HG02852 (cell line): ENCODE results near the gene TMEM94.
"Not testable (repeated sequence)": the region's sequence is repeated elsewhere in the genome, so short reads cannot be mapped to it uniquely, and the experiment has no call there.

ENCODE experiments used
- ATAC-seq: cut with Tn5 transposase; IDR thresholded peaks from one replicate; pipeline ENCODE4 v1.9.1; 2021; ENCODE audit warnings: mild to moderate bottlenecking, moderate library complexity; ENCODE audit not compliant: unreplicated experiment

TMEM94 gene

DNA sequence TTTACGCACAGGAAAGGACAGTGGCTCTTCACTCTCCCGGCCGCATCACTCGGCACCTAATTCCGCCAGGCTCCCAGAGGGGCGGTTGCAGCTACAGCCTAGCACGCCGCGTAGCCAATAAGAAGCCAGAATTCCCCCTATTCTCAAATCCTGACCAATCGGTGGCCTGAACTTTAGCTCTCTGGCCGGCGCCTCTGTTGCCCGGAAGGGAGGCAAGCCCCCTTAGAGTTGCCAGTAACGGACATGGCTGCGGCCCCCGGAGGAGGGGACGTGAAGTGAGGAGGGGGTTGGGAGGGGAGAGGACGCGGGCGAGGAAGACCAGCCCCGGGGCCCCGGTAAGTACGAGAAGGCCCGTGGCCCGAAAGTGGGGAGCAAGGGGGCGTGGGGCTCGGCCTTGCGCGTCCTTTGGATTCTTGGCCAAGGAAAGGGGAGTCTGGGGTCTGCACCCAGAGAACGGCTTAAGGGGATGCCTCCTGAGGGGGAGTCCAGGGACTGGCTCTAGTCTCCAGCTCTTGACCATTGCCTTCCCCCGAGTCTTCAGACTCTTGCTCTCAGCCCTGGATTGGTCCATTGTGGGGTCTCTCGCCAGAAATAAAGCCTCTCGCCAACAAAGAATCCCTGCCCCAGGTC lies at the start of gene TMEM94:
Gene TMEM94, plus strand, starts transcription at position 219 of the 630 bp plus-strand sequence. CDS start 15,271 bp downstream, outside the sequence.
- peak; percentile 92 for ATAC-seq

DNA sequence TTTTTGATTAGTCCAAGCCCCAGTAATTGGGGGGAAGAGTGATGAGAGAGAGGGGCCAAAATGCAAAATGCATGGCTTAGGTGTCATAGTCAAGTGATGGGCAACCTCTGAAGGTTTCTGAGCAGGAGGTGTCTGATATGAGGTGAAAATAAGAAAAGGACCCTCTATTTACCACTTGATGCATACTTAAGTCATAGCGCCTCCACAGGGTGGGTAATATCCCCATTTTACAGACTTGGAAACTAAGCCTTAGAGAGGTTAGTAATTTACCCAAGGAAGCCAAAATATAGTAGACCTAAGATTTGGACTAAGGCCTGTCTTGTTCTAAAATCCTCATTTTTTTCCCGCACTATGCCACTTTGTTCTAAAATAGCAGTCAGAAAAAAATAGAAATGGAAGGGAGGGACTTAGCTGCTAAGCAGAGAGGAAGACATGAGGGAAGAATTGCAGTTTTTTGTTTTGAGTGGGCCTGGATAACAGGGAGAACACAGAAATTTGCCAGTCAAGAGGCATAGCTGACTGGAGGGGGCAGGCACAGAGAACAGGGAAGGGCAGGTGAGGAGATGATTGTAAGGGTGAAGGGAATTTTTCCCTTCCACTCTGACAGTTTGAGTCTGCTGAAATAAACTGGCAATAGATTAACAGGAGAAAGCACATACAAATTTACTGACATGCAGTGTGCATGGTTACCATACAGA lies 48.6 kb upstream of the TMEM94 start:
- no peak for ATAC-seq

DNA sequence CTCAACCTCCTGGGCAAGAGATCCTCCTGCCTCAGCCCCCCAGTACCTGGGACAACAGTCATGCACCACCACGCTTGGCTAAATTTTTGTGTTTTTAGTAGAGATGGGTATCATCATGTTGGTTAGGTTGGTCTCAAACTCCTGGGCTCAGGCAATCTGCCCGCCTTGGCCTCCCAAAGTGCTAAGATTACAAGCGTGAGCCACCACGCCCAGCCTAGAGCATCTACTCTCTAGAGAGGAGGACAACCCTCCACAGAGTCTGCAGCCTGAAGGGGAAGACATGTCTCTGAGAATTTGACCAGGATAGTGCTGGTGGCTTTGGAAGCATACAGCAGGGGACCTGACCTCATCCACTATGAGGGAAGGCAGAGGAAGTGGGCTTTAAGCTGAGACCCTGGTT lies 46.3 kb upstream of the TMEM94 start:
- no peak for ATAC-seq

DNA sequence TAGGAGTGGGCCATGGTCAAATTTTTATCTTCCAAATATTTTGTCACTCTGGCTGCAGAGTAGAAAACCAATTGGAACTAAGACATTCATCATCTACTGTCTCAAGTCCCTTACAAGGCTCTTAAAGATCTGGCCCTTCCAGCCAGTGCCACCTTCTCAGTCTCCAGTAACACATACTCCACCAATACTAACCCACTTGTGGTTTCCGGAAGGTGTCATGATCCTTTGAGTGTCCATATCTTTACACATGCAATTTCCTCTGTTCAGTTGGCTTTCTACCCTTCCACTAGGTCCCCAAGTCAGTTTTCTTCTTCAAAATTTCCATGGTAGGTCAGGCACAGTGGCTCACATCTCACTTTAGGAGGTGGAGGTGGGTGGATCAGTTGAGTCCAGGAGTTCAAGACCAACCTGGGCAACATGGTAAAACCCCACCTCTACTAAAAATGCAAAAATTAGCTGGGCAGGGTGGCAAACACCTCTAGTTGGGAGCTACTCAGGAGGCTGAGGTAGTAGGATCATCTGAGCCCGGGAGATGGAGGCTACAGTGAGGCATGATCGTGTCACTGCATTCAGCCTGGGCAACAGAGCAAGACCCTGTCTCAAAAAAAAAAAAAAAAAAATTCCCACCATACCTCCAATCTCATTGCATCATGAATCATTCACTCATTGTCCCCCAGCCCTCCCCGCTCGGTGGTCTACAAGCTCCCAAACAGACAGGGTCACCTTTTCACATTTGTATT lies 44.9 kb upstream of the TMEM94 start:
- ATAC-seq, result no peak

DNA sequence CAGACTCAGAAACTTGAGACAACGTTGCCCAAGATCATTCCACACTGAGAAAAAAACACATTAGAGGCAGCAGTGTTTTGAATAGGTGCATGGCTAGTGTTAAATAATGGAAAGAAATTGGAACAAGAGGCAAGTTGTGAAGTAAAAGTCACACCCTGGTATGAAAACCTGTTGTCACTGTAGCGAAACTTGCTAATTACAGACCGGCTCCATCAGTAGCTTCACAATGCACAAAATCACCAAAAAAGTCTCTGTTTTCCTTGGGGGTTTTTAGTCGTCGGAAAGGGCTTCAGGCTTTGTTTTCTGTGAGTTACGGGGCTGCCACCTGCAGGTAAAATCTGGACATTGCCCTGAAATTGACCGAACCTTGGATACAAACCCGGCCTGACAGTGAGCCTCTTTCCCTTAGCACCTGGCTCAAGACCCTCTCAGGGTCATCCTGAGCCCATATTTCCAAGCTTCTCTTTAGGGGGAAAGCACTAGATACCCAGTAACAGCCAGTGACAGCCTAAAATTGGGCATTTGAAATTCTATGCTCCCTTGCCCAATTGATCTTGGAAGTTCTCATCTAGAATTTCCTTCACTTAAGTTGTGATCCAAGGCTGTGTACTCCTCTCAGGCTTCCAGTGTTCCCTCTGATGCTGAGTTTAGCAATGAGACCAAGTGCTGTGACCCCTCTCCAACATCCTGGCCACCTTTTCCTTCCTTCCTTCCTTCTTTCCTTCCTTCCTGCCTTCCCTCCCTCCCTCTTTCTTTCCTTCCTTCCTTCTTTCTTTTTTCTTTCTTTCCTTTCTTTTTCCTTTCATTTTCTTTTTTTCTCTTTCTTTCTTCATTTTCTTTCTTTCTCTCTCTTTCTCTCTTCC lies 43.7 kb upstream of the TMEM94 start:
- no peak for ATAC-seq

DNA sequence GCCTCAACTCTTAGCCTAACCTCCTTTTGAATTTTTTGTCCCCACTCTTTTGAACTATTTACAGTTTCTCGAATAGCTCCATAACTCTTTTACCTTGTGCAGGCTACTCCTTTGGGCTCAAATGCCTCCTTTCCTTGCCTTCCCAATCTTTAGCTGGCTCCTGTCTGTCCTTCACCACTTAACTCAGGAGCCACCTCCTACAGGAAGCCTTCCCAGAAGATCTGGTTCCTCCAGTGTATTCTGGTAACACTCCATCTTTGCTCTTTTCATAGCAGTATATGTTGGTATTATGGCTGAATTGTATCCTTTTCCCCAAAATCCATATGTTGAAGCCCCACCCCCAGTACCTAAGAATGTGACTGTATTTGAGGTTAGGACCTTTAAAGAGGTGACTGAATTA lies 41.9 kb upstream of the TMEM94 start:
- no peak for ATAC-seq

DNA sequence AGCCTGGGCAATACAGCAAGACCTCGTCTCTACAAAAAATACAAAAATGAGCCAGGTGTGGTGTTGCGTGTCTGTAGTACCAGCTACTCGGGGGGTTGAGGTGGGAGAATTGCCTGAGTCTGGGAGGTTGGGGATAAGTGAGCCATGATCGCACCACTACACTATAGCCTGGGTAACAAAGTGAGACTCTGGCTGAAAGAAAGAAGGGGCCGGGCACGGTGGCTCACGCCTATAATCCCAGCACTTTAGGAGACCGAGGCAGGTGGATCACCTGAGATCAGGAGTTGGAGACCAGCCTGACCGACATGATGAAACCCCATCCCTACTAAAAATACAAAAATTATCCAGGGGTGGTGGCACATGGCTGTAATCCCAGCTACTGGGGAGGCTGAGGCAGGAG lies 40.4 kb upstream of the TMEM94 start:
- no peak for ATAC-seq

DNA sequence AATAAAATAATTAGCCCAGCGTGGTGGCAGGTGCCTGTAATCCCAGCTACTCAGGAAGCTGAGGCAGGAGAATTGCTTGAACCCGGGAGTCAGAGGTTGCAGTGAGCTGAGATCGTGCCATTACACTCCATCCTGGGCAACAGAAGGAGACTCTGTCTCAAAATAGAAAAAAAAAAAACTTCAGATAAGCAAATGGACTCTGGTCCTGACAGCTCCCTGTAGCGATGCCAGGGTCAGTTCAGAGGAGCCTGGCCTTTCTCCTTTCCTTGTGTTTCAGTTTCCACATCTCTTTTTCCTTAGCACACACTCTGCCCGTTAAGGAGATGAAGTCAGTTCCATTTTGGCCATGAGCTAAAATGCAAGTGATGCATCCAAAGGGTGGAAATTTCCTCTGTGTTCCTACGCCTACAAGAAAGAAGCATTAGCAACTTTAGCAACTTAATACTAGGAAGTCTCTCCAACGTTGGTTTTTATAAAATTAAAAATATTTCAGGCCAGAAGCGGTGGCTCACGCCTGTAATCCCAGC lies 39.3 kb upstream of the TMEM94 start:
- ATAC-seq, result no peak

DNA sequence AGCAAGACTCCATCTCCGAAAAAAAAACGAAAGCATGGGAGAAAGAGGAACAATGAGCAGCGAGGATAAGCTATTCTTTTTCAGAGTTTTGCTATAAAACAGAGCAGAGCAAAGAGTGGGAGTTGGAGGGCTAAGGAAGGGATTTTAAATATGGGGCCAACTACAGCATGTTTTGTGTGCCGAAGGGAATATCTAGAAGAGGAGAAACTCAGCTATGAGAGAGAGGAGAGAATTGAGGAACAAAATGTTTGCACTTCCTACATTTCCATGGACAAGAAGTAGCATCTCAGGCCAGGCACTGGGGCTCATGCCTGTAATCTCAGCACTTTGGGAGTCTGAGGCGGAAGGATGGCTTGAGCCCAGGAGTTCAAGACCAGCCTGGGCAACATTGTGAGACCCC lies 37.9 kb upstream of the TMEM94 start:
- no peak for ATAC-seq

DNA sequence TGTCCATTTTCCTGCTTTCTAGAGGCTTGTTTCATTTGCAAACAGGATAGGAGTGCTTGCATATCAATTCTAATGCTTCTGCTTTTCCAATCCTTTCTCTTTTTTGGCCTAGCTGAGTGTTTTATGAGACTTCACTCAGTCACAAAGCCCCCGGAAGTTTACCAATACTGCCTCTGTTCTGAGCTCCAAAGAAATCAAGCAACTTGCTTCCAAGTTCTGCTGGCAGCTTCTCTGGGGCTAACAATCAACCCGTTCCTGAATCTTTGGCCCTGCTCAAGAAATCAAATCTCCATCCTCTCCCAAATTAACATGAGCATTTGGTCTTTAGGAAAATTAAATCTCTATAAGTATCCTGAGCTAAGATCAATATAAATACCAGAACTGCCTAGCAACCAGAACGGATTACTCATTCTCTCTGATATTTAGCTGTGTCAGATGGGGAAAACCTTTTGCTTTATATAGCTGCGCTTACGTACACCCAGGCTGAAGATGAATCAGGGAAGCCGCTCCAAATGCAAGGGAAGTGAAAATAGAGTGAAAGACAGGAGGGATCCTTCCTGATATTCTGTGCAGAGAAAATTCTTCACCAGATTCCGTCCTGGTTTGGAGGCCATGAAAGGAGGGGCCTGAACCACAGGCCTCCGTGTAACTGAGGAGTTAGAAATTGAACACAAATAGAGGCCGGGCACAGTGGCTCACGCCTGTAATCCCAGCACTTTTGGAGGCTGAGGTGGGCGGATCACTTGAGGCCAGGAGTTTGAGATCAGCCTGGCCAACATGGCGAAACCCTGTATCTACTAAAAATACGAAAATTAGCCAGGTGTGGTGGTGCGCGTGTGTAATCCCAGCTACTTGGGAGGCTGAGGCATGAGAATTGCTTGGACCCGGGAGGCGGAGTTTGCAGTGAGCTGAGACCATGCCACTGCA lies 27.6 kb upstream of the TMEM94 start:
- ATAC-seq, result no peak

DNA sequence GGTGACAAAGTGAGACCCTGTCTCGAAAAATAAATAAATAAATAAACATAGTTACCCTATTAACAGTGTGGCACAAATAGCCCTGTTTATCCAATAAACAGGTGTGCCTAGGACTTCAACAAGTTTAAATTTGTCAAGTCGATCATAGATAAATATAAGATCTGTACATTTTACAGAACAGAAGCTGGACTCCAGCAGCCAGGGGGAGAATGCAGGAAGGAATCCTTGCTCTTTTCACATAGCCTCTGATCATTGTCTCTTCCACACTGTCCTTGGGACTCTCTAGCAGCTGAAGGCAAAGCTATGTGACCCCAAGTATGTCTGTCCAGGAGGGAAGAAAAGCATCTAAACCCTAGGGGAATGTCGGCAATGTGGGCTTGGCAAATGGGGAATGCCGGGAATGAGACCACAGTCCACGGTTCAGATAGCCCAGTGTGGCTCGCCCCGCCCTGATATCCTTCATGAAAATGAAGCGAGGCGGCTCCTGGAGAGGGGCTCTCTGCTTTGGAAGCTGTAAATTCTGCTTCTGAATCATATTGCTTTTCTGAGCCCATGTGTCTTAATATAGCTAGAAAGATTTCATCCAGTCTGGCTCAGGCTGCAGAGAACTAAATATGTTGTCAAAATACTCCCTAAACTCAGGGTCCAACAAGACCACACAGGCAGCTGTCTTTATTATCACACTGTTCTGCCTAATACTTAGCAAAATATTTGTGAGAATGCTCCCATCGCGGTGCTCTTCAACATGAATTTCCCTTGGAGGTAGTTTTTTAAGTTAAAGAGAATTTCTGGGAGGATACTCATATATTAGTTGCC lies 26.1 kb upstream of the TMEM94 start:
- ATAC-seq, result no peak

DNA sequence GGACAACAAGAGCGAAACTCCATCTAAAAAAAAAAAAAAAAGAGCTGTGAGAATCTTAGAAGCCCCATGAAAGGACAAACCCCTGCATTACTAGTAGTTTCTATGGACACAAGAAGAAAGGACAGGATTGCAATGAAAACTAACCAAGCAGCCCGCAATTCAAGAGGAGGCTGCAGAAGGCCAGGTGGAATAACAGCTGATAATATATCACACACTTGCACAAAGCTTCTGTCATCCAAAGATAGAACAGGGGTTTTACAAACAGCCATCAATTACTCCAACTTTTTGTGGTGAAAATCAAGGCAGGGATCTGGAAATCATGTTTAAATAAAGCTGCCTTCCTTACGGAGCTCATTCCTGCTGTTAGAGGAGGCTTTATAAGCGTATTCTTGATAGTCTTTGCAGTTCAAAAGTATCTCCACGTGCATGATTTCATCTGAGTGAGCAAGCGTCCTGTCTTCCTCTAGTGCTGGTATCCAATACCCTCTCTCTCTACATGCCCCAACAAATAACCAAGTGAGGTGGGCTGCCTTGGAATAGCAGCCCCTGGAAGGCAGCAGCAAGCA lies 23.1 kb upstream of the TMEM94 start:
- ATAC-seq, result no peak

DNA sequence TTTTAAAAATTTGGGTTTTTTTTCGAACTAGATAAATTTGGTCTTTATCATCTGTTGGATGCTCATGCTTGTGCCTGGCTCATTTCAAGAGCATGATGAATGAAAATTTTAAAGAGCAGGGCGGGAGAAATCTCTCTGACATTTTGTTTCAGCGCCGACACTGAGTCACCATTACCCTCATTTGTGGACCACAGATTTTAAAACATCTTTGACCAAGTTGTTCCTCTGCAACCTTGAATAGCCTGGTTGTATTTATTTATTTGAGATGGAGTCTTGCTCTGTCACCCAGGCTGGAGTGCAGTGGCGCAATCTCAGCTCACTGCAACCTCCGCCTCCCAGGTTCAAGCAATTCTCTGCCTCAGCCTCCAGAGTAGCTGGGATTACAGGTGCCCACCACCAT lies 22.0 kb upstream of the TMEM94 start:
- not testable (repeated sequence) for ATAC-seq

DNA sequence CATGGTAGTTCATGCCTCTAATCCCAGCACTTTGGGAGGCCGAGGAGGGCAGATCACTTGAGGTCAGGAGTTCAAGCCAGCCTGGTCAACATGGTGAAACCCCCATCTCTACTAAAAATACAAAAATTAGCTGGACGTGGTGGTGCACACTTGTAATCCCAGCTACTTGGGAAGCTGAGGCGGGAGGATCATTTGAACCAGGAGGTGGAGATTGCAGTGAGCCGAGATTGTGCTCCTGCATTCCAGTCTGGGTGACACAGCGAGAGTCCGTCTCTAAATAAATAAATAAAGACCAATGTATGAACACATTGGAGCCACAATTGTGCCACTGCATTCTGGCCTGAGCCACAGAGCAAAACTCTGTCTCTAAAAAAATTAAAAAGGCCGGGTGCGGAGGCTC lies 19.0 kb upstream of the TMEM94 start:
- ATAC-seq, result not testable (repeated sequence)

DNA sequence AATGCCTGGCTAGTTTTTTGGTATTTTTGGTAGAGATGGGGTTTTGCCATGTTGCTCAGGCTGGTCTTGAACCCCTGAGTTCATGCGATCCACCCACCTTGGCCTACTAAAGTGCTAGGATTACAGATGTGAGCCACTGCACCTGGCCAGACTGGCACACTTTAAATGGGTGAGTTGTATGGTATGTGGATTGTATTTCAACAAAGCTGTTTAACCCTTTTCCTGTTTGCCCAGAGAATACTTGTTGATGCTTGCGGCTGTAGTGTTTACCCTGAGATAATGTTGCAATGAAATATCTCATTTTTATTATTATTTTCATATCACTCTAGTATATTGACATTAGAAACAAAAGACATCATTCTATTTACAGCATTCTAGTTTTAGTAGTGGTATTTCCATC lies 17.1 kb upstream of the TMEM94 start:
- ATAC-seq, result no peak

DNA sequence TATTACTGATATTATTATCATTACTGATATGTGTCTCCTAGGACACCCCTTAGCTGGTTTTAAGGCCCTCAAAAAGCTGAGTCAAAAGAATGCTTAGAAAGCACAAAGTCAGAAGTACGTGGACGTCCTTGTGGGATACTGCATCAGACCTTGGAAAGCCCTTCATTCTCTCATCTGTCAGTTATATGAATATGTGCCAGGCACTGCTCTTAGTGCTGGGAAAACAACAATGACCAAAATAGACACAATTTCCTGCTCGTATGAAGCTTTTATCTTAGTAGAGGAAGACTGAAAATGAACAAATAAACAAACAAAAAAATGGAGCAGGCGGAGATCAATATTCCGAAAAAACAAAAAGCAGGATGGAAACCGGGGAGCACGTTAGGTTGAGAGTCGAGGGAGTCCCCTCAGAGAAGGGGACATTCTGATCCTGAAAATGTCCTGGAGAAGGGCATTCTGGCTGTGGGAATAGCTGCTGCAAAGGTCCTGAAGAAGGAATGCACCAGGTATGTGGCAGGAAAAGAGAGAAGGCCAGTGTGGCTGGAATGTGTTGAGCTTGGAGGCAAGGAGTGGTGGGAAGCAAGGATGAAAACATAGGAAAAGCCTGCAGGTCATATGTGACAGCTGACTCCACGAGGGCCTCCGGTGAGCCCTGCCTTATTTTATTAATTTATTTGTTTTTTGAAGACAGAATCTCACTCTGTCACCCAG lies 15.5 kb upstream of the TMEM94 start:
- no peak for ATAC-seq

DNA sequence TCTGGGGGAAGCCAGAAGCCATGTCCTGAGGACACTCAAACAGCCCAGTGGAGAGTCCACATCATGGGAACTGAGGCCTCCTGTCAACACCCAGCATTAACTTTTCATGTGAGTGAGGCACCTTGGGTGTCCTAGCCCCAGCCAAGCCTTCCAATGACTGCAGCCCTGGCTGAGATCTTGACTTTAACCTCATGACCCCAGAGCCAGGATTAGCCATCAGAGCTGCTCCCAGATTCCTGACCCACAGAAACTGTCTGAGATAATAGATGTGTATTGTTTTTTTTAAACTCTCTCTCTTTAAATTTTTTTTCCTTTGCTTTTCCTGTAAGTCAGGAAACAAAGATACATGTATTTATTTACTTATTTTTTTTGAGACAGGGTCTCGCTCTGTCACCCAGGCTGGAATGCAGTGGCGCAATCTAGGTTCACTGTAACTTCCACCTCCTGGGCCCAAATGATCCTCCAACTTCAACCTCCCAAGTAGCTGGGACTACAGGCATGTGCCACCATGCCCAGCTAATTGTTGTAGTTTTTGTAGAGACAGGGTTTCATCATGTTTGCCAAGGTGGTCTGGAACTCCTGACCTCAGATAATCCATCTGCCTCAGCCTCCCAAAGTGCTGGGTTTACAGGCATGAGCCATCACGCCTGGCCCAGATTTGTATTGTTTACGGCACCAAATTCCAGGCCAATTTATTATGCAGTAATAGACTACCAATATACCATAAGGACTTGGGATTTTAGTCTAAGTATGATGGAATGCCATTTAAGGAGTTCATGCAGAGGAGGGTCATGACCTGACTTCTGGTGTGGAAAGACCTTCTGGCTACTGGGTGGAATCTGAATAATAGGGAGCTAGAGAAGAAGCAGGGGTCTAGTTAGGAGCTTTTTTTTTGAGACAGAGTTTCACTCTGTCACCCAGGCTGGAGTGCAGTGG lies 14.0 kb upstream of the TMEM94 start:
- no peak for ATAC-seq
